ENCODE measurements around the gene PSMB1.
"Not testable (repeated sequence)": the region's sequence is repeated elsewhere in the genome, so short reads cannot be mapped to it uniquely, and the experiment has no call there.

Gene PSMB1

DNA sequence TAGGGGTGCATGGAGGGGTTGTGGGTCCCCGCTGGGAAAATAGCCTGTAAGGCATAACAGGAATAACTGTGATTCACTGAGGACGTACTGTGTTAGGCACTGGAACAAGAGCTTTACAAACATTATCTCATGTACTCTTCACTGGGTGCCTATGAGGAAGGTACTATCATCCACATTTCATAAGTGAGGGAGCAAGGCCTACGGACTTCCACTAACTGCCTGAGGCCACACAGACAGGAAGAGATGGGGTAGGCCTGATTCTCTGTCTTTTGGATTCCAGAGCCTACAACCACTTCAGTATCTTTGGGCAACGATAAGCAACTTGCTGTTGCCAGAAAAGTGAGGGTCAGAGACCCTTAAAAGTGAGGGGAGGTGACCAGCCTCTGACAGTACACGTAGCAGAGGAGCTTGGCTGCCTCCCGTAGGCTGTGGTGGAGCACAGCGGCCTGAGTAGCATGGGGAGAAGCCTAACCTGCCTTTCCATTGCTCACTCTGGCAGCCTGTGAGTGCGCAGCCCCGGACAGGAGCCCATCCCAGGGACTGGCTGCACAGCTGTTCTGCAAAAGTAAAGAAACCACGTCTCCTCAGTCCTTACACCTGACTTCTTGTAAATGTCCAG, 30.4 kb downstream of the PSMB1 start:
- peaks cover 5% of the 10 kb centered on the region for H3K4me1 Mint-ChIP-seq
- peaks cover 39% of the 10 kb centered on the region for H3K27me3 Mint-ChIP-seq
- H3K27ac Mint-ChIP-seq = no peak overlapping the region
- DNase-seq (peak in 1 of 2 donors; percentile 21), ATAC-seq (peak; percentile 76)
- H3K4me3 Mint-ChIP-seq = no peak overlapping the region
- no peaks in the 10 kb centered on the region for H3K9me3 Mint-ChIP-seq

DNA sequence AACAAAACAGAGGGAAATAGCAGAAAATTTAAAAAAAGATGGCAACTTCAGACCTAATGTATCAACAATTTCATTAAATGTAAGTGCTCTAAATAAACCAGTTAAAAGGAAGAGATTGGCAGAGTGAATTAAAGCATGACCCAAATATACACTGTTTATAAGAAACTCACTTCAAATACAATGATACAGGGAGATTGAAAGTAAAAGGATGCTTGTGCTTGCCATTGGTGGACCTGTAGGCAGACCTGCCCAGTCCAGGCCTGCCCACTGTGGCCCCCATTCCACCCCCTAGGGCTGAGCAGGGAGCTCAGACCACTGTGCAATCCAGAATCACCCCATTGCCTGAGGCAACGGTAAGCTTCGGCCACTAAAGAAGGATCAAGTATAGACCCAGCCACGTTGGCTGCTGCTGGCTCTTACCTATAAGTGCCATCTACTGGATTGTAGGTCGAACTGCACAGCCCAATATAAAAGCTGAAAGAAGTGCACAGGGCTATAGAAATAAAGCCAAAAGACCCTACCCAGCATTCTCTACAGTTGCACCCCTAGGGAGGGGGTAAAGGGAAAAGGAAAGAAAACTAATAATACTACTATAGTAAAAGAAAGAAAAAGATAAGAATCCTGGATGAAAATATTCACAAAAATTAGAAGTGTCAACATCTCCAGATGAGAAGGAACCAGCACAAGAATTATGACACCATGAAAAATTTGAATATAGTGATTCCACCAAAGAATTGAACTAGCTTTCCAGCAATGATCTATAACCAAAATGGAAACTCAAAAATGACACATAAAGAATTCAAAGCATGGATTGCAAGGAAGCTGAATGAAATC, 36.1 kb downstream of the PSMB1 start:
- Mint-ChIP-seq H3K27me3 (peaks cover 63% of the 10 kb centered on the region), H3K4me1 (no peaks in the 10 kb centered on the region), H3K27ac (no peak overlapping the region), H3K4me3 (peak overlapping the region; percentile 38 to 49), H3K9me3 (no peaks in the 10 kb centered on the region)
- ATAC-seq (peak; percentile 95), DNase-seq (peak; percentile 41 to 49)

DNA sequence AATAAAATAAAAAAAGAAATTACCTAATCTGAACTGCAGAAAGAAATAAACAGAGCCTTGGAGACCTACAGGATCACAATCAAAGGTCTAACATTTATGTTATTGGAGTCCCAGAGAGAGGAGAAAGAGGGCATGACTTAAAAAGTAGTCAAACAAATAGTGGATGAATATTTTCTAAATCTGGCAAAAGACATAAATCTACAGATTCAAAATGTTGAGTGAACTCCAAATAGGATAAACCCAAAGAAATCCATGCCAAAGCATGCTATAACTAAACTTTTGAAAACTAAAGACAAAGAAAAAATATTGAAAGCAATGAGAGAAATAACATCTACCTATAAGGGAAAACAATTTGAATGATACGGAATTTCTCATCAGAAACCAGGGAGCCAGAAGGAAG, 38.2 kb downstream of the PSMB1 start:
- H3K9me3 Mint-ChIP-seq = no peaks in the 10 kb centered on the region
- H3K4me1 Mint-ChIP-seq = no peaks in the 10 kb centered on the region
- no peak overlapping the region for H3K27ac Mint-ChIP-seq
- H3K27me3 Mint-ChIP-seq = peaks cover 58% of the 10 kb centered on the region
- DNase-seq = no peak
- no peak overlapping the region for H3K4me3 Mint-ChIP-seq
- ATAC-seq = no peak

DNA sequence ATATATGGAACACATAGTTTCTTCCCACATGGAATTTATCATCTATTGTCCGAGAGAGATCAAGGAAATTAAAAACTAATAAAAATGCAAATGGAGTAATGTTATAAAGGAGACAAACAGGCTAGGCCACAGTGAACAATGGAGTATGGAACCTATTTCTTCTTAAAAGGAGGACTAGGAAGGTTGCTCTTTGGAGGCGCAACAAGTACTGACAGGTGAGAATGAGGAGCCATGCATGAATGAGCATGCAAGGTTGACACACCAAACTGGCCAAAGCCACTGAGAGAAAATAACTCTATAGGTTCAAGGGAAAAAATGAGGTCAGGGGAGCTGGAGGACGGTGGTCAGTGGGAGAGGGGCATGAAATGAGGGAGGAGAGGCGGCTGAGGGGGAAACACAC, 40.9 kb downstream of the PSMB1 start:
- no peaks in the 10 kb centered on the region for H3K9me3 Mint-ChIP-seq
- H3K4me1 Mint-ChIP-seq = no peaks in the 10 kb centered on the region

DNA sequence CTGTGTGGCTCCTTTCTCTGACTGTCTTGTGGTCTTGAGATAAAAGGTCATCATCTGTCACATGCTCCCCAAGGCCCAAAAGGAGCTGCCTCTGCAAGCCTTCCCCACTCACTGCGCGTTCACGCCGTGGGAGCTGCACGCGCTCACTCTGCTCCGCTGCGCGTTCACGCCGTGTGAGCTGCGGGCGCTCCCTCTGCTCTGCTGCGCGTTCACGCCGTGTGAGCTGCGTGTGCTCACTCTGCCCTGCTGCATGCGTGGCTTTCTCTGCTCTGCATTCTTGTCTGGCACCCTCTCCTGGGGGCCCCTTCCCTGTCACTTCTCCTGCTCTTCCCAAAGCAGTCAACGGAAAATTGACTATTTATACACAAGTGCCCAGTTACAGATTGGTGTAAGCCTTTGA, 42.5 kb downstream of the PSMB1 start:
- H3K4me3 Mint-ChIP-seq = no peak overlapping the region
- peaks cover 53% of the 10 kb centered on the region for H3K27me3 Mint-ChIP-seq
- H3K9me3 Mint-ChIP-seq = no peaks in the 10 kb centered on the region
- H3K4me1 Mint-ChIP-seq = no peaks in the 10 kb centered on the region
- no peak overlapping the region for H3K27ac Mint-ChIP-seq
- ATAC-seq (no peak), DNase-seq (no peak)

More for the DNA sequence above, 40.9 kb downstream of the PSMB1 start:
- no peak for DNase-seq
- no peak for ATAC-seq
- peaks cover 40% of the 10 kb centered on the region for H3K27me3 Mint-ChIP-seq
- H3K4me3 Mint-ChIP-seq = no peak overlapping the region
- H3K27ac Mint-ChIP-seq = peak overlapping the region in 1 of 2 donors; percentile 29

GRCh38 chr6:170509723-170510018, 43.4 kb downstream of the PSMB1 start:
- DNase-seq = no peak
- Mint-ChIP-seq H3K27ac (no peak overlapping the region), H3K4me3 (no peak overlapping the region), H3K4me1 (no peaks in the 10 kb centered on the region), H3K27me3 (peaks cover 56% of the 10 kb centered on the region), H3K9me3 (no peaks in the 10 kb centered on the region)
- ATAC-seq = no peak

DNA sequence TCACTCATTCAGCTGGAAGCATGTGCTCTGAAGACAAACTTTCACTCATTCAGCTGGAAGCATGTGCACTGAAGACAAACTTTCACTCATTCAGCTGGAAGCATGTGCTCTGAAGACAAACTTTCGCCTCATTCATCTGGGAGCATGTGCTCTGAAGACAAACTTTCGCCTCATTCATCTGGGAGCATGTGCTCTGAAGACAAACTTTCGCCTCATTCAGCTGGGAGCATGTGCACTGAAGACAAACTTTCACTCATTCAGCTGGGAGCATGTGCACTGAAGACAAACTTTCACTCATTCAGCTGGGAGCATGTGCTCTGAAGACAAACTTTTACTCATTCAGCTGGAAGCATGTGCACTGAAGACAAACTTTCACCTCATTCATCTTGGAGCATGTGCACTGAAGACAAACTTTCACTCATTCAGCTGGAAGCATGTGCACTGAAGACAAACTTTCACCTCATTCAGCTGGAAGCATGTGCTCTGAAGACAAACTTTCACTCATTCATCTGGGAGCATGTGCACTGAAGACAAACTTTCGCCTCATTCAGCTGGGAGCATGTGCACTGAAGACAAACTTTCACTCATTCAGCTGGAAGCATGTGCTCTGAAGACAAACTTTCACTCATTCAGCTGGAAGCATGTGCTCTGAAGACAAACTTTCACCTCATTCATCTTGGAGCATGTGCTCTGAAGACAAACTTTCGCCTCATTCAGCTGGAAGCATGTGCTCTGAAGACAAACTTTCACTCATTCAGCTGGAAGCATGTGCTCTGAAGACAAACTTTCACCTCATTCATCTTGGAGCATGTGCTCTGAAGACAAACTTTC, 44.0 kb downstream of the PSMB1 start:
- not testable (repeated sequence) for H3K27ac Mint-ChIP-seq, DNase-seq, ATAC-seq, H3K4me1 Mint-ChIP-seq, H3K4me3 Mint-ChIP-seq, H3K9me3 Mint-ChIP-seq
- peaks cover 61% of the 10 kb centered on the region for H3K27me3 Mint-ChIP-seq

- not testable (repeated sequence) for H3K4me1 Mint-ChIP-seq, H3K9me3 Mint-ChIP-seq
Measured at GRCh38 chr6:170508275-170508674, 44.8 kb downstream of the PSMB1 start.

DNA sequence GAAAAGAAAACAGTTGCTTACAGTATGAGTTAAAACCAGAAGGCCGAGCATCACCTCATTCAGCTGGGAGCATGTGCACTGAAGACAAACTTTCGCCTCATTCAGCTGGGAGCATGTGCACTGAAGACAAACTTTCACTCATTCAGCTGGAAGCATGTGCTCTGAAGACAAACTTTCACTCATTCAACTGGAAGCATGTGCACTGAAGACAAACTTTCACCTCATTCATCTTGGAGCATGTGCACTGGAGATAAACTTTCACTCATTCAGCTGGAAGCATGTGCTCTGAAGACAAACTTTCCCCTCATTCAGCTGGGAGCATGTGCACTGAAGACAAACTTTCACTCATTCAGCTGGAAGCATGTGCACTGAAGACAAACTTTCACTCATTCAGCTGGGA, 45.4 kb downstream of the PSMB1 start:
- not testable (repeated sequence) for H3K4me3 Mint-ChIP-seq, H3K4me1 Mint-ChIP-seq, DNase-seq, H3K27ac Mint-ChIP-seq, H3K9me3 Mint-ChIP-seq, ATAC-seq
- H3K27me3 Mint-ChIP-seq = peaks cover 65% of the 10 kb centered on the region

More at GRCh38 chr6:170508275-170508674, 44.8 kb downstream of the PSMB1 start:
- peaks cover 65% of the 10 kb centered on the region for H3K27me3 Mint-ChIP-seq
- H3K4me3 Mint-ChIP-seq, ATAC-seq, H3K27ac Mint-ChIP-seq, DNase-seq: not testable (repeated sequence)

DNA sequence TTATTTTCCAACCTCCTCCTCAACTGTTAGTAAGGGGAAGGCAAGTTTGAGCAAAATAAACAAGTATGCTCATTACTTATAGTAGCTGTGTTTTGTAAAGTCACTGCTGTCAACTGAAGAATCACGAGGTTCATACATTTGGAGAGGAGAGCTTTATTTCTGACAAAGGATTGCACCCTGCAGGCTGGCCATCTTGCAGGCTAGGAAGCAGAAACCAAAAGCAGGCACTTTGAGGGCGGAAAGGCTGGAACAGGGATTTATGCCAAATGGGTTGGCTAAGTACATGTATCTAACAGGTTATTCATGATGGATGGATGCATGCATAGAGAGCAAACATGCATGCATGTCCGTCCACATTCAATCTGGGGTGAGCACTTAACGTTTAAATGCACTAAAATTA, 46.7 kb downstream of the PSMB1 start:
- no peak overlapping the region for H3K27ac Mint-ChIP-seq
- H3K27me3 Mint-ChIP-seq = peaks cover 70% of the 10 kb centered on the region
- peaks cover 9 to 20% of the 10 kb centered on the region in 2 donors for H3K9me3 Mint-ChIP-seq
- ATAC-seq (no peak), DNase-seq (no peak)
- H3K4me1 Mint-ChIP-seq = no peaks in the 10 kb centered on the region
- no peak overlapping the region for H3K4me3 Mint-ChIP-seq

DNA sequence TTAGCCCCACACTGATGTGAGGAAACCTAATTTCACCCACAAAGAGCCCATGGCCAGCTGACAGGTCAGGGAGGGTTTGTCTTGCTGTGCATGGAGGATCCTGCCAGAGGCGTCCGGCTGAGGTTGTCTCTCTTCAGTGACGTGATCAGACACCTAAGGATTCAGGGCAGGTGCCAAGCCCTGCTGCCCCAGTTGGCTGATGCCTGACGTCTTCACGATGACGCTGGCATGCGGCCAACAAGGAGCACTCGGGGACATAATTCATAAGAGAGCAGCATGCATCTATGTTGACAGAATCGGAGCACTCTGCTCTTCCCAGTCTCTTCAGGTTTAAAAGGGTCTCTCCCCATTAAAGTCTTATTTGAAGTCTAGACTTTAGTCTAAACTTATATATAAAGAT, 47.8 kb downstream of the PSMB1 start:
- no peak for DNase-seq
- Mint-ChIP-seq H3K27ac (no peak overlapping the region), H3K9me3 (peaks cover 18 to 31% of the 10 kb centered on the region in 2 donors), H3K4me3 (no peak overlapping the region), H3K4me1 (no peaks in the 10 kb centered on the region), H3K27me3 (peaks cover 73% of the 10 kb centered on the region)
- ATAC-seq = no peak

GRCh38 chr6:170504479-170504878, 48.6 kb downstream of the PSMB1 start:
- ATAC-seq (no peak), DNase-seq (no peak)
- H3K27me3 Mint-ChIP-seq = peaks cover 75% of the 10 kb centered on the region
- H3K4me3 Mint-ChIP-seq = no peak overlapping the region
- H3K4me1 Mint-ChIP-seq = no peaks in the 10 kb centered on the region
- peaks cover 18 to 31% of the 10 kb centered on the region in 2 donors for H3K9me3 Mint-ChIP-seq
- no peak overlapping the region for H3K27ac Mint-ChIP-seq

DNA sequence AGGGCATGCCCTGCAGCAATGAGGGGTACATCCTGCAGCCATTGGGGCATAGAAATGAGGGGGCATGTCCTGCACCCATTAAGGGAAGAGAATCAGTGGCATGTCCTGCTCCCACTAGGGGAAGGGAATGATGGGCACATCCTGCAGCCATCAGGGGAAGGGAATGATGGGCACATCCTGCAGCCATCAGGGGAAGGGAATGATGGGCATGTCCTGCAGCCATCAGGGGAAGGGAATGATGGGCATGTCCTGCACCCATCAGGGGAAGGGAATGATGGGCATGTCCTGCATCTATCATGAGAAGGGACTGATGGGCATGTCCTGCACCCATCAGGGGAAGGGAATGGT, 49.7 kb downstream of the PSMB1 start:
- no peak for ATAC-seq
- no peak for DNase-seq
- H3K9me3 Mint-ChIP-seq = peaks cover 18 to 31% of the 10 kb centered on the region in 2 donors
- H3K4me1 Mint-ChIP-seq = no peaks in the 10 kb centered on the region
- H3K4me3 Mint-ChIP-seq = no peak overlapping the region
- peaks cover 83% of the 10 kb centered on the region for H3K27me3 Mint-ChIP-seq
- no peak overlapping the region for H3K27ac Mint-ChIP-seq

- not testable (repeated sequence) for H3K27ac Mint-ChIP-seq, DNase-seq, ATAC-seq, H3K4me1 Mint-ChIP-seq, H3K4me3 Mint-ChIP-seq
- Mint-ChIP-seq H3K27me3 (peaks cover 89% of the 10 kb centered on the region), H3K9me3 (peaks cover 18 to 31% of the 10 kb centered on the region in 2 donors)
Measured at GRCh38 chr6:170502733-170503413, 50.2 kb downstream of the PSMB1 start.

- H3K27ac Mint-ChIP-seq, DNase-seq, H3K4me3 Mint-ChIP-seq, ATAC-seq, H3K4me1 Mint-ChIP-seq: not testable (repeated sequence)
- Mint-ChIP-seq H3K9me3 (peaks cover 18 to 31% of the 10 kb centered on the region in 2 donors), H3K27me3 (peaks cover 93% of the 10 kb centered on the region)
Measured at GRCh38 chr6:170502268-170502667, 50.8 kb downstream of the PSMB1 start.

All from stimulated activated naive CD8-positive, alpha-beta T cell treated with anti-CD3 and anti-CD28 coated beads, Interleukin-15, amount 100 ng/mL, for 72 hours (primary cell).